ENCODE measurements around the gene ACTL7A.
"Not testable (repeated sequence)": the region's sequence is repeated elsewhere in the genome, so short reads cannot be mapped to it uniquely, and the experiment has no call there.

The ACTL7A gene

GRCh38 chr9:108880738-108881316, 18.8 kb downstream of the ACTL7A start:
- DNase-seq: no peak

- DNase-seq: no peak
Measured at GRCh38 chr9:108882052-108882888, 20.2 kb downstream of the ACTL7A start.

GRCh38 chr9:108883085-108883484, 21.0 kb downstream of the ACTL7A start:
- no peak for DNase-seq

GRCh38 chr9:108884701-108885100, 22.6 kb downstream of the ACTL7A start:
- DNase-seq: no peak

- no peak for DNase-seq
Measured at GRCh38 chr9:108885643-108886348, 23.7 kb downstream of the ACTL7A start.

GRCh38 chr9:108886594-108887271, 24.7 kb downstream of the ACTL7A start:
- not testable (repeated sequence) for DNase-seq

- DNase-seq: no peak
Measured at GRCh38 chr9:108889649-108890067, 27.6 kb downstream of the ACTL7A start.

GRCh38 chr9:108894225-108894997, 32.3 kb downstream of the ACTL7A start:
- DNase-seq: no peak

GRCh38 chr9:108897324-108898096, 35.4 kb downstream of the ACTL7A start:
- DNase-seq: no peak

GRCh38 chr9:108899023-108899695, 37.1 kb downstream of the ACTL7A start:
- DNase-seq: not testable (repeated sequence)

- no peak for DNase-seq
Measured at GRCh38 chr9:108900176-108900575, 38.1 kb downstream of the ACTL7A start.

GRCh38 chr9:108903420-108904103, 41.5 kb downstream of the ACTL7A start:
- no peak for DNase-seq

GRCh38 chr9:108904161-108904560, 42.1 kb downstream of the ACTL7A start:
- no peak for DNase-seq

- DNase-seq: no peak
Measured at GRCh38 chr9:108905494-108905893, 43.4 kb downstream of the ACTL7A start.

- DNase-seq: no peak
Measured at GRCh38 chr9:108910402-108910801, 48.3 kb downstream of the ACTL7A start.

- no peak for DNase-seq
Measured at GRCh38 chr9:108910914-108911313, 48.8 kb downstream of the ACTL7A start.

GRCh38 chr9:108911820-108912219, 49.8 kb downstream of the ACTL7A start:
- no peak for DNase-seq
